Uterus (tissue), 4 donors: ENCODE measurements around the gene TBC1D19. TPM values are rescaled to one million over a fixed set of nuclear protein-coding genes. Genes with fewer than 3 reads are reported as not detected.
"Not testable (repeated sequence)": the region's sequence is repeated elsewhere in the genome, so short reads cannot be mapped to it uniquely, and the experiment has no call there.

Experiments
- DNase-seq, 2 donors: peaks; one replicate each; pipeline ENCODE4 v3.0.0-alpha.2; 2019 to 2020
- H3K27ac ChIP-seq, 2 donors: fragments of 200-600 bp; sonication (generic); 1 replicate in 1 of 2; 2 replicates in 1 of 2; pipeline ENCODE4 v1.5.1; 2016 to 2018
- H3K27me3 ChIP-seq, 2 donors: fragments of 200-600 bp; sonication (generic); one replicate each; pipeline ENCODE4 v1.5.1; 2018 to 2019; ENCODE audit warnings: control low read depth in 1 of 2
- H3K36me3 ChIP-seq, 2 donors: fragments of 200-600 bp; sonication (generic); one replicate each; pipeline ENCODE4 v1.5.1; 2019; ENCODE audit warnings: control low read depth in 1 of 2
- H3K4me1 ChIP-seq, 2 donors: fragments of 200-600 bp; sonication (generic); one replicate each; pipeline ENCODE4 v1.5.1; 2018 to 2019; ENCODE audit warnings: control low read depth in 1 of 2
- H3K4me3 ChIP-seq, 2 donors: fragments of 200-600 bp; sonication (generic); 1 replicate in 1 of 2; 2 replicates in 1 of 2; pipeline ENCODE4 v1.5.1; 2018 to 2019; ENCODE audit warnings: mild to moderate bottlenecking in 1 of 2
- H3K9me3 ChIP-seq, 2 donors: fragments of 200-600 bp; sonication (generic); one replicate each; pipeline ENCODE4 v1.5.1; 2019; ENCODE audit warnings: control low read depth in 1 of 2
- POLR2A ChIP-seq, 2 donors: fragments of 450-650 bp; IDR thresholded peaks; one replicate each; pipeline ENCODE4 v1.6.1; 2016; ENCODE audit warnings: antibody characterized with exemption in 2 of 2, mild to moderate bottlenecking in 1 of 2, moderate library complexity in 1 of 2
- intact Hi-C: fragments of 100-400 bp; cut with DNase I; formaldehyde crosslinking; loops from one replicate; pipeline ENCODE4 v1.15.1; 2023; ENCODE audit warnings: low total_unique reads
- total RNA-seq, 4 donors: library from RNA; depleted of rRNA in 3 of 4; stranded (reverse); fragments of >200 nt in 3 of 4; gene quantifications; one replicate each; pipeline versions ENCODE4 v1.1.0 to v1.2.4, GENCODE V29; 2014 to 2023
- TF ChIP-seq, protein P1 (sequence below), 4 experiments: fragments of 200-600 bp in 2 of 4; fragments of 450-650 bp in 2 of 4; sonication (generic) in 2 of 4; IDR thresholded peaks; one replicate each; pipeline ENCODE4 v1.5.1; 2016 to 2019; ENCODE audit warnings: antibody characterized with exemption in 4 of 4, mild to moderate bottlenecking in 2 of 4, moderate library complexity in 1 of 4
- donor health status: DM: yes; HTN: yes; CAD: no.

Gene TBC1D19, protein sequence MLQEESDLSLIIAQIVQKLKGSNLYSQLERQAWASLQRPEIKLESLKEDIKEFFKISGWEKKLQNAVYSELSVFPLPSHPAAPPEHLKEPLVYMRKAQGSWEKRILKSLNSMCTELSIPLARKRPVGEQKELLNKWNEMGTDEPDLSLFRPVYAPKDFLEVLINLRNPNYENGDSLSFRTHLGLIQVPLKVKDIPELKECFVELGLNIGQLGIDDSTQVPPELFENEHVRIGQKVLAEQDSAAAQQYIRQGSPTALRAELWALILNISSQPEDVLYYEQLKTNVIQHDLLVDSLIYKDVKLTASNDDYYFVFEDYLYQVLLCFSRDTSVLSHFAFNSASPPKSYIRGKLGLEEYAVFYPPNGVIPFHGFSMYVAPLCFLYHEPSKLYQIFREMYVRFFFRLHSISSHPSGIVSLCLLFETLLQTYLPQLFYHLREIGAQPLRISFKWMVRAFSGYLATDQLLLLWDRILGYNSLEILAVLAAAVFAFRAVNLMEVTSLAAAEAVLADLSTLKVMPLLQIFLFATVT
- total RNA-seq = 10 to 100 TPM in 3 of 4 donors, 1 to 10 TPM in 1; 5.4 to 69.6 (median 25.2) TPM

DNA sequence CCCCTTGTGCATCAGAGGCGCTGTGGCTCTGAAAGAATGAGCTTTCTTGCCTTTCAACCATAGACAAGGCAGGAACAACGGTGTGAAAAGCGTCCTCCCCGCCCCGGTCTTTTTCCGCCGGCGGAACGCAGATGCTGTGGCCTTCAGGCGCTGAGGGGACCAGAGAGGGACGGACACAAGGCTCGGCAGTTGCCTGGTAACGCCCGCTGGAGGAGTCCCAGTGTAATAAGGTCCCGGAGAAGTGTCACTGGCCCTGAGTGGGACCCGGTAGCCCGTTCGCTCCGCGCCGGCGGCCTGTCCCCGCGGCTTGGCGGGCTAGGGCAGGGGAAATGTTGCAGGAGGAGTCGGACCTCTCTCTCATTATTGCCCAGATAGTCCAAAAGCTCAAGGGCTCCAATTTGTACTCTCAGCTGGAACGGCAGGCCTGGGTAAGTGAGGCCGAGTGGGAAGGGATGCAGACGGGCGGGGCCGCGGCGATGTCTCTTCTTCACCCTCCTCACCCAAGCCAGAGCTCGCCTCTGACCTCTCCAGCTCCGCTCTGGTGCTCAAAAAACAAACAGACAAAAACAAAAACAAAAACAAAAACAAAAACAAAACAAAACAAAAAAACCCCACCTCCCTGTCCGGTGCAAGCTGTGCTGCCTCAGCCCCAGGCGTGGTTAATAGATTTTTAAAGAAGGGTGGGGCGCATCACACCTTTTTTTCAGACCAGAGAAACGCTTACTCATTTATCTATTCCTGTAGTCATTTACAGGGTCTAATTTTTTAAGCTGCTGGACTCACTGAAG lies at the start of gene TBC1D19:
TBC1D19 (plus strand) TSS at position 220 of the 788 bp plus-strand sequence; CDS start at position 330, 110 bp downstream.
- Histone ChIP-seq H3K4me3 (peak within 1 kb of the TSS; percentile 91 to 95), H3K27me3 (no peaks in the 10 kb centered on the region), H3K4me1 (peaks cover 0 to 5% of the 10 kb centered on the region in 2 donors), H3K36me3 (no peaks in the 10 kb centered on the region), H3K9me3 (no peaks in the 10 kb centered on the region), H3K27ac (peak within 1 kb of the TSS; percentile 80 to 93)
- intact Hi-C loops = no loop called here
- peak; percentile 36 to 40 for TF ChIP-seq POLR2A (IDR thresholded peaks at IDR 0.05)
- TF ChIP-seq, protein P1, sequence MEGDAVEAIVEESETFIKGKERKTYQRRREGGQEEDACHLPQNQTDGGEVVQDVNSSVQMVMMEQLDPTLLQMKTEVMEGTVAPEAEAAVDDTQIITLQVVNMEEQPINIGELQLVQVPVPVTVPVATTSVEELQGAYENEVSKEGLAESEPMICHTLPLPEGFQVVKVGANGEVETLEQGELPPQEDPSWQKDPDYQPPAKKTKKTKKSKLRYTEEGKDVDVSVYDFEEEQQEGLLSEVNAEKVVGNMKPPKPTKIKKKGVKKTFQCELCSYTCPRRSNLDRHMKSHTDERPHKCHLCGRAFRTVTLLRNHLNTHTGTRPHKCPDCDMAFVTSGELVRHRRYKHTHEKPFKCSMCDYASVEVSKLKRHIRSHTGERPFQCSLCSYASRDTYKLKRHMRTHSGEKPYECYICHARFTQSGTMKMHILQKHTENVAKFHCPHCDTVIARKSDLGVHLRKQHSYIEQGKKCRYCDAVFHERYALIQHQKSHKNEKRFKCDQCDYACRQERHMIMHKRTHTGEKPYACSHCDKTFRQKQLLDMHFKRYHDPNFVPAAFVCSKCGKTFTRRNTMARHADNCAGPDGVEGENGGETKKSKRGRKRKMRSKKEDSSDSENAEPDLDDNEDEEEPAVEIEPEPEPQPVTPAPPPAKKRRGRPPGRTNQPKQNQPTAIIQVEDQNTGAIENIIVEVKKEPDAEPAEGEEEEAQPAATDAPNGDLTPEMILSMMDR (IDR thresholded peaks at IDR 0.05) = peak in 1 of 4 experiments; percentile 8
- peak; percentile 83 for DNase-seq

DNA sequence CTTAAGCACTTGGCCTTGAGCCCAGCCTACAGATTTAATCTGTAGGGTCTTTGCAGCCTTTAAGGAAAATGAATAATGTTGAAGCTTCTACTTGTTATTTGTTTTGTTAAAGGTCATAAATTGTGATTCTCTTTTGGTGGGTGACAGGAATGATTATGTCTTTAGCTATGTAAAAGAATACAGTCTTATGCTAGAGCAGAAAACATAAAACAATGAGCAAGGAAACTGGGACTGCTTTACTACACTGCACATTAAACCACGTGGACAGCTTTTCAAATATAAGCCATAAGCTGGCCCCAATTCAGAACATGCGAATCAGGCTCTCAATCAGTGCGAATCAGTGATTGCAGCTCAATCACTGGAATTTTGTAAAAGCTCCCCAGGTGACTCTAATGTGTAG lies 40.9 kb upstream of the TBC1D19 start:
- intact Hi-C loops = no loop called here
- no peak for TF ChIP-seq POLR2A (IDR thresholded peaks at IDR 0.05)
- TF ChIP-seq, protein P1 (IDR thresholded peaks at IDR 0.05) = no peak
- Histone ChIP-seq H3K36me3 (no peaks in the 10 kb centered on the region), H3K27me3 (no peaks in the 10 kb centered on the region), H3K4me3 (no peak overlapping the region), H3K9me3 (peaks cover 0 to 2% of the 10 kb centered on the region in 2 donors), H3K4me1 (no peaks in the 10 kb centered on the region), H3K27ac (no peak overlapping the region)
- DNase-seq = no peak

DNA sequence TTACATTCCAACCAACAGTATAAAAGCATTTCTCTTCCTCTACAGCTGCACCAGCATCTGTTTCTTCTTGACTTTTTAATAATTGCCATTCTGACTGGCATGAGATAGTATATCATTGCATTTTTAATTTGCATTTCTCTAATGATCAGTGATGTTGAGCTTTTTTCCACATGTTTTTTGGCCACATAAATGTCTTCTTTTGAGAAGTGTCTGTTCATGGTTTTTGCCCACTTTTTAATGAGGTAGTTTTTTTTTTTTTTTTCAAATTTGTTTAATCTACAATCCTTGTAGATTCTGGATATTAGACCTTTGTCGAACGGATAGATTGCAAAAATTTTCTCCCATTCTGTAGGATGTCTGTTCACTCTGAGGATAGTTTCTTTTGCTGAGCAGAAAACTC lies 39.5 kb upstream of the TBC1D19 start:
- H3K36me3 ChIP-seq = no peaks in the 10 kb centered on the region
- peaks cover 0 to 2% of the 10 kb centered on the region in 2 donors for H3K9me3 ChIP-seq
- H3K4me1 ChIP-seq = no peaks in the 10 kb centered on the region
- intact Hi-C loops = no loop called here
- H3K27me3 ChIP-seq = no peaks in the 10 kb centered on the region
- no peak overlapping the region for H3K4me3 ChIP-seq
- H3K27ac ChIP-seq = no peak overlapping the region
- TF ChIP-seq, protein P1 (IDR thresholded peaks at IDR 0.05) = no peak
- no peak for TF ChIP-seq POLR2A (IDR thresholded peaks at IDR 0.05)
- no peak for DNase-seq

DNA sequence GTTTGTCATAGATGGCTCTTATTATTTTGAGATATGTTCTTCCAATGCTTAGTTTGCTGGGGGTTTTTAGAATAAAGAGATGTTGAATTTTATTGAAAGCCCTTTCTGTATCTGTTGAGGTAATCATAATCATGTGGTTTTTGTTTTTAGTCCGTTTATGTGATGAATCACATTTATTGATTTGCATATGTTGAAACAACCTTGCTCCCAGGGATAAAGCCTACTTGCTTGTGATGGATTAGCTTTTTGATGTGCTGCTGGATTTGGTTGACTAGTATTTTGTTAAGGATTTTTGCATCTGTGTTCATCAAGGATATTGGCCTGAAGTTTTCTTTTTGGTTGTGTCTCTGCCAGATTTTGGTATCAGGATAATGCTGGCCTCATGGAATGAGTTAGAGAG lies 35.5 kb upstream of the TBC1D19 start:
- H3K36me3 ChIP-seq, intact Hi-C loops, H3K9me3 ChIP-seq, H3K27ac ChIP-seq, H3K4me1 ChIP-seq, H3K4me3 ChIP-seq, H3K27me3 ChIP-seq, DNase-seq: not testable (repeated sequence)

DNA sequence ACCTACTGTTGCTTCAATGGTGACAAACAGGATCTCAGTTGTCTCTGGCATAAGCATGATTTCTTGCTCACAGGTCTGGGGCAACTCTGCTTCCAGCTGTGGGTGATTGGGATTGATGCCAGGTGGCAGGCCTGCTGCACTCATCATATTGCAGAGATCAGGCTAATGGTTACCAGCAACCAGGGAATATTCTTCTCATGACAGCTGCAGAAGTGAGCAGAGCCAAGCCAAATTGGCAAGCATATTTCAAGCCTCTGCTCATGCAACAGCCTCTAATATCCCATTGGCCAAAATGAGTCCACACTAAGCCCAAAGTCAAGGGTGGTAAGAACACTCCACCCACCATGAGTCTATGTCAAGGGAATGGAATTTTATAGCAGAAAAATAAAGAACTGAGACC lies 26.7 kb upstream of the TBC1D19 start:
- Histone ChIP-seq H3K9me3 (no peaks in the 10 kb centered on the region), H3K27ac (no peak overlapping the region), H3K4me3 (no peak overlapping the region), H3K4me1 (no peaks in the 10 kb centered on the region), H3K36me3 (no peaks in the 10 kb centered on the region), H3K27me3 (no peaks in the 10 kb centered on the region)
- intact Hi-C loops = no loop called here
- TF ChIP-seq, protein P1 (IDR thresholded peaks at IDR 0.05) = no peak
- TF ChIP-seq POLR2A (IDR thresholded peaks at IDR 0.05) = no peak
- DNase-seq = no peak
